Activated T-helper 17 cell treated with anti-CD3 and anti-CD28 coated beads, Interleukin-2, amount 50 U/mL, for 72 hours (primary cell): ENCODE measurements around the gene CNOT2. TPM values are rescaled to one million over a fixed set of nuclear protein-coding genes. Genes with fewer than 3 reads are reported as not detected.
"Not testable (repeated sequence)": the region's sequence is repeated elsewhere in the genome, so short reads cannot be mapped to it uniquely, and the experiment has no call there.

Source experiments
- ATAC-seq: fragments of 150-1000 bp; cut with Tn5 transposase; replicated peaks from 2 replicates; pipeline ENCODE4 v1.10.0; 2021; ENCODE audit warnings: mild to moderate bottlenecking, moderate library complexity
- H3K27ac Mint-ChIP-seq: one replicate; pipeline ENCODE4 v1.8.0; 2022; ENCODE audit warnings: mixed read lengths
- H3K27me3 Mint-ChIP-seq: one replicate; pipeline ENCODE4 v1.8.0; 2022; ENCODE audit warnings: mixed read lengths
- H3K36me3 Mint-ChIP-seq: one replicate; pipeline ENCODE4 v1.8.0; 2022; ENCODE audit warnings: low read depth, mild to moderate bottlenecking, mixed read lengths
- H3K4me1 Mint-ChIP-seq: one replicate; pipeline ENCODE4 v1.8.0; 2022; ENCODE audit warnings: mixed read lengths
- H3K4me3 Mint-ChIP-seq: one replicate; pipeline ENCODE4 v1.8.0; 2022; ENCODE audit warnings: mild to moderate bottlenecking, mixed read lengths
- H3K9me3 Mint-ChIP-seq: one replicate; pipeline ENCODE4 v1.8.0; 2022; ENCODE audit warnings: mixed read lengths
- total RNA-seq, 2 donors: library from RNA; stranded (reverse); gene quantifications; one replicate each; pipeline ENCODE4 v1.2.3, GENCODE V29; 2022

The CNOT2 gene
- total RNA-seq, 2 donors from 2014 or later, result 66.4 to 71.1 TPM

GRCh38 chr12:70304684-70305555 is 61.7 kb downstream of the CNOT2 start:
- Mint-ChIP-seq H3K4me3 (peak overlapping the region; percentile 25), H3K4me1 (peaks cover 17% of the 10 kb centered on the region), H3K36me3 (peaks cover 59% of the 10 kb centered on the region)
- H3K27me3 Mint-ChIP-seq, H3K27ac Mint-ChIP-seq, H3K9me3 Mint-ChIP-seq: not testable (repeated sequence)
- peak; percentile 78 for ATAC-seq

DNA sequence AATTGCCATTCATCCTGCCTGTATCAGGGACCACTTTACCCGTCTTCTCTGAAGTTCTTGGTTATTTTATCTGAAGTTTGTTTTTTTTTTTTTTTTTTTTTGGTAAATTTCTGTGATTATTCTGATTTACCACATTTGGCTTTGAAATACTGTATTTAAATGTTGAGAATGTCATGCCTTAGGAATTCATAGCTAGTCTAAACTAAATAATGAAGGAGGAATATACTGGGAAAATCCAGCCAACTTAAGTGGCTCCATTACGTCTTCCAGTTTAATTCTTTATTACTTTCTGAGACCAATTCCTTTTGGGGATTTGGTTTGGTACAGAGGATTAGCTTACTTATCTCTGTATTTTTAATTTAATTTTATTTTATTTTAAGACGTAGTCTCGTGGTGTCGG is 62.6 kb downstream of the CNOT2 start:
- Mint-ChIP-seq H3K36me3 (peaks cover 61% of the 10 kb centered on the region), H3K27me3 (no peaks in the 10 kb centered on the region), H3K27ac (no peak overlapping the region), H3K4me1 (peaks cover 17% of the 10 kb centered on the region), H3K9me3 (no peaks in the 10 kb centered on the region), H3K4me3 (no peak overlapping the region)
- no peak for ATAC-seq

- no peak for ATAC-seq
- Mint-ChIP-seq H3K36me3 (peaks cover 61% of the 10 kb centered on the region), H3K4me1 (peaks cover 17% of the 10 kb centered on the region), H3K9me3 (no peaks in the 10 kb centered on the region), H3K4me3 (no peak overlapping the region), H3K27me3 (no peaks in the 10 kb centered on the region), H3K27ac (no peak overlapping the region)
Measured at GRCh38 chr12:70306676-70307075, 63.4 kb downstream of the CNOT2 start.

GRCh38 chr12:70307868-70308267 is 64.6 kb downstream of the CNOT2 start:
- peaks cover 18% of the 10 kb centered on the region for H3K4me1 Mint-ChIP-seq
- no peaks in the 10 kb centered on the region for H3K27me3 Mint-ChIP-seq
- peaks cover 61% of the 10 kb centered on the region for H3K36me3 Mint-ChIP-seq
- no peaks in the 10 kb centered on the region for H3K9me3 Mint-ChIP-seq
- no peak for ATAC-seq
- peak overlapping the region; percentile 15 for H3K27ac Mint-ChIP-seq
- no peak overlapping the region for H3K4me3 Mint-ChIP-seq

GRCh38 chr12:70309348-70309747 is 66.1 kb downstream of the CNOT2 start:
- H3K36me3 Mint-ChIP-seq, result peaks cover 60% of the 10 kb centered on the region
- H3K9me3 Mint-ChIP-seq, result no peaks in the 10 kb centered on the region
- no peak overlapping the region for H3K4me3 Mint-ChIP-seq
- no peaks in the 10 kb centered on the region for H3K27me3 Mint-ChIP-seq
- ATAC-seq, result no peak
- H3K27ac Mint-ChIP-seq, result no peak overlapping the region
- peaks cover 18% of the 10 kb centered on the region for H3K4me1 Mint-ChIP-seq

DNA sequence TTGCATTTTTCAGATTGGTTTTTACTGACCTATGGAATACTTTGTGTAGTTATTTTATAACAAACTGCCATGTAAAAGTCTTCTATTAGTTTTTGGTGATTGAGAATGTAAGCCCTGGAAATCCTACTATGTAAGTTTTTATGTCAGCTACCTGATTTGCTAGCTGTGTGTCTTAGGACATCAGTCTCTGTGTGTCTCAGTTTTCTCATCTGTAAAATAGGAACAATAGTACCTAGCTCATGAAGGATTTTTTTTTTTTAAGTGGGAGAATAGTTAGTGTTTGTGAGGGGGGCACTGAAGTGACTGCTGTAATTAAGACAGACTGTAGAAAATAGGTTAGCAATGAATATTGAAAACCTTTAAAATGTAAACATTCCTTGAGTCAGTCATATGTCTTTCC is 70.9 kb downstream of the CNOT2 start:
- no peaks in the 10 kb centered on the region for H3K9me3 Mint-ChIP-seq
- no peak for ATAC-seq

GRCh38 chr12:70317781-70318180 is 74.5 kb downstream of the CNOT2 start:
- H3K4me3 Mint-ChIP-seq, result no peak overlapping the region
- peak; percentile 80 for ATAC-seq
- no peaks in the 10 kb centered on the region for H3K9me3 Mint-ChIP-seq
- no peaks in the 10 kb centered on the region for H3K27me3 Mint-ChIP-seq
- H3K4me1 Mint-ChIP-seq, result peaks cover 30% of the 10 kb centered on the region
- peaks cover 39% of the 10 kb centered on the region for H3K36me3 Mint-ChIP-seq
- no peak overlapping the region for H3K27ac Mint-ChIP-seq

More for the DNA sequence above, 70.9 kb downstream of the CNOT2 start:
- Mint-ChIP-seq H3K36me3 (peaks cover 50% of the 10 kb centered on the region), H3K4me1 (peaks cover 26% of the 10 kb centered on the region), H3K4me3 (no peak overlapping the region), H3K27me3 (no peaks in the 10 kb centered on the region), H3K27ac (no peak overlapping the region)

DNA sequence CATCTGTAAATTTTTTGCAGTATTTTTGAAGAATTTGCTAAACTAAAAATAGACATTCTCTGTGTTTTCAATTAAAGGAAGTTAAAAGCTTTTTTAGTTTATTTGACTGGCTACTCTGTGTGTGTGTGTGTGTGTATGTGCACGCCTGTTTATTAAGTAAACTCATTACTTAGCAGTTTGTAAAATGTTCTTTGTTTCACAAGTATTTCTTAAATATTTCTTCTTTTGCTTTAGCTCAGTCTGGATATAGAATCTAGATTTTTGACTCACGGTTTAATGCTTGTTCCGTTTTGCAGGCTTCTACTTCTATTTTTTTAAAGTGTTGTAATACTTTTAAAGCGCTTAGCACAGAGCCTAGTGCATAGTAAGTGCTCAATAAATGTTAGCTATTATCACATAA is 76.4 kb downstream of the CNOT2 start:
- Mint-ChIP-seq H3K36me3 (peaks cover 39% of the 10 kb centered on the region), H3K27me3 (no peaks in the 10 kb centered on the region), H3K4me1 (peaks cover 20% of the 10 kb centered on the region), H3K9me3 (no peaks in the 10 kb centered on the region), H3K4me3 (no peak overlapping the region), H3K27ac (no peak overlapping the region)
- ATAC-seq, result no peak

- Mint-ChIP-seq H3K36me3 (peaks cover 41% of the 10 kb centered on the region), H3K4me1 (peaks cover 18% of the 10 kb centered on the region), H3K27ac (no peak overlapping the region), H3K4me3 (no peak overlapping the region), H3K27me3 (no peaks in the 10 kb centered on the region), H3K9me3 (no peaks in the 10 kb centered on the region)
- ATAC-seq, result no peak
Measured at GRCh38 chr12:70321191-70321590, 78.0 kb downstream of the CNOT2 start.

- Mint-ChIP-seq H3K36me3 (peaks cover 70% of the 10 kb centered on the region), H3K4me1 (peaks cover 17% of the 10 kb centered on the region), H3K27me3 (no peaks in the 10 kb centered on the region), H3K9me3 (no peaks in the 10 kb centered on the region), H3K27ac (no peak overlapping the region), H3K4me3 (no peak overlapping the region)
- ATAC-seq, result no peak
Measured at GRCh38 chr12:70327541-70327940, 84.3 kb downstream of the CNOT2 start.

- no peaks in the 10 kb centered on the region for H3K9me3 Mint-ChIP-seq
- H3K4me1 Mint-ChIP-seq, result peaks cover 14% of the 10 kb centered on the region
- H3K4me3 Mint-ChIP-seq, result no peak overlapping the region
- no peaks in the 10 kb centered on the region for H3K27me3 Mint-ChIP-seq
- H3K27ac Mint-ChIP-seq, result no peak overlapping the region
- H3K36me3 Mint-ChIP-seq, result peaks cover 54% of the 10 kb centered on the region
- no peak for ATAC-seq
Measured at GRCh38 chr12:70329728-70330127, 86.5 kb downstream of the CNOT2 start.

DNA sequence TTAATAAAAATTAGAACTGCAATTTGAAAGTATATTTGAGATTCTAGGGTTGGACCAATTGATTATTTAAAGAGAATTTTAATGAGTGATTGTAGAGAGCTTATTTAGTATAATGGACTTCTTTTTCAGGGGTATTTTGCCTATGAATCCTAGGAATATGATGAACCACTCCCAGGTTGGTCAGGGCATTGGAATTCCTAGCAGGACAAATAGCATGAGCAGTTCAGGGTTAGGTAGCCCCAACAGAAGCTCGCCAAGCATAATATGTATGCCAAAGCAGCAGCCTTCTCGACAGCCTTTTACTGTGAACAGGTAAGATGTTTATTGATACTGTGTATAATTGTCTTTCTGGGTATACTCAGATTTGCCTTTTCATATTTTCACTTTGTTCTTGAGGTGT is 86.9 kb downstream of the CNOT2 start:
- H3K9me3 Mint-ChIP-seq, result no peaks in the 10 kb centered on the region
- no peak for ATAC-seq
- H3K36me3 Mint-ChIP-seq, result peaks cover 54% of the 10 kb centered on the region
- peaks cover 10% of the 10 kb centered on the region for H3K4me1 Mint-ChIP-seq
- H3K4me3 Mint-ChIP-seq, result no peak overlapping the region
- no peaks in the 10 kb centered on the region for H3K27me3 Mint-ChIP-seq
- H3K27ac Mint-ChIP-seq, result no peak overlapping the region

DNA sequence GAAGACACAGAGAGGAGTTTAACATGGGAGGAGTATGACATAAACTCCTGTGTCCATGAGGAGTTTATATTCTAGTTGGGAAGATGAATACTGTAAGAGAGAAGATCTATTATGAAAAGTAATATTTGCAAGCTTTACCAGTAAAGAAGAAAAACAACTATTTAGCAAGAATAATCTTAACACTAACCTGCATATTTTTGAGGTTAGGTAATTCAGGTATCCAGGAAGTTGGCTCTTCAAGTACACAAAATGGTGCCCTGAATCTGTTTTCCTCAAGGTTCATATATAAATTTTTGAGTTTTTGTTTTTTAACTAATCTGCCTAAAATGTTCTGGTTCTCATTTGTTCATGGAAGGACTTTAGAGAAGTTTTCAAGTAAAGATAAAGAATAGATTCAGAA is 89.0 kb downstream of the CNOT2 start:
- Mint-ChIP-seq H3K9me3 (no peaks in the 10 kb centered on the region), H3K4me3 (no peak overlapping the region), H3K27ac (no peak overlapping the region), H3K36me3 (peaks cover 64% of the 10 kb centered on the region), H3K4me1 (peaks cover 4% of the 10 kb centered on the region), H3K27me3 (no peaks in the 10 kb centered on the region)
- no peak for ATAC-seq

GRCh38 chr12:70334742-70335141 is 91.5 kb downstream of the CNOT2 start:
- H3K27ac Mint-ChIP-seq, result no peak overlapping the region
- H3K4me1 Mint-ChIP-seq, result no peaks in the 10 kb centered on the region
- H3K36me3 Mint-ChIP-seq, result peaks cover 71% of the 10 kb centered on the region
- H3K27me3 Mint-ChIP-seq, result no peaks in the 10 kb centered on the region
- H3K9me3 Mint-ChIP-seq, result no peaks in the 10 kb centered on the region
- H3K4me3 Mint-ChIP-seq, result no peak overlapping the region
- ATAC-seq, result no peak

GRCh38 chr12:70338531-70338930 is 95.3 kb downstream of the CNOT2 start:
- H3K27ac Mint-ChIP-seq, result no peak overlapping the region
- H3K4me3 Mint-ChIP-seq, result no peak overlapping the region
- H3K36me3 Mint-ChIP-seq, result peaks cover 86% of the 10 kb centered on the region
- ATAC-seq, result no peak
- H3K27me3 Mint-ChIP-seq, result no peaks in the 10 kb centered on the region
- H3K9me3 Mint-ChIP-seq, result no peaks in the 10 kb centered on the region
- H3K4me1 Mint-ChIP-seq, result no peaks in the 10 kb centered on the region
